WTC11 (cell line): Measurements from ENCODE around the gene ADAM12. TPM values are rescaled to one million over a fixed set of nuclear protein-coding genes. Genes with fewer than 3 reads are reported as not detected.

Source experiments
- ATAC-seq: fragments of 200-7000 bp; cut with Tn5 transposase; 2 replicates; pipeline ENCODE4 v1.10.0; 2021; ENCODE audit warnings: mild to moderate bottlenecking, moderate library complexity
- CTCF ChIA-PET: fragments of 300-600 bp; sonication (Branson Sonifier 250); formaldehyde crosslinking; loops from one replicate; lab custom pipeline; 2021; ENCODE audit warnings: antibody characterized with exemption; lab: Charles Lee
- POLR2A ChIA-PET: fragments of 350-600 bp; sonication (Branson Sonifier 250); formaldehyde crosslinking; loops from one replicate; lab custom pipeline; 2021; ENCODE audit warnings: antibody characterized with exemption; lab: Charles Lee
- DNase-seq: peaks from one replicate; pipeline ENCODE4 v3.0.0; 2021; ENCODE audit warnings: low spot score
- H3K27ac Mint-ChIP-seq: 2 replicates; pipeline ENCODE4 v1.8.0; 2021; ENCODE audit warnings: mixed read lengths
- H3K27me3 Mint-ChIP-seq: 2 replicates; pipeline ENCODE4 v1.8.0; 2021; ENCODE audit warnings: low read depth, mild to moderate bottlenecking, moderate library complexity, mixed read lengths
- H3K36me3 Mint-ChIP-seq: 2 replicates; pipeline ENCODE4 v1.8.0; 2021; ENCODE audit warnings: mixed read lengths
- H3K4me1 Mint-ChIP-seq: 2 replicates; pipeline ENCODE4 v1.8.0; 2022; ENCODE audit warnings: mixed read lengths
- H3K4me3 Mint-ChIP-seq: 2 replicates; pipeline ENCODE4 v1.8.0; 2021; ENCODE audit warnings: mild to moderate bottlenecking, moderate library complexity, mixed read lengths
- H3K9me3 Mint-ChIP-seq: 2 replicates; pipeline ENCODE4 v1.8.0; 2021; ENCODE audit warnings: mixed read lengths
- ARID4B ChIP-seq: sonication (generic); formaldehyde crosslinking; IDR thresholded peaks from 2 replicates; pipeline ENCODE4 v1.8.0; 2023; ENCODE audit warnings: missing genetic modification reagents, mild to moderate bottlenecking, borderline replicate concordance
- CBFB ChIP-seq: sonication (generic); formaldehyde crosslinking; IDR thresholded peaks from 2 replicates; pipeline ENCODE4 v1.8.1; 2022; ENCODE audit warnings: mild to moderate bottlenecking, low read depth, missing genetic modification reagents
- CREM ChIP-seq: sonication (generic); formaldehyde crosslinking; IDR thresholded peaks from 2 replicates; pipeline ENCODE4 v1.8.1; 2022; ENCODE audit warnings: mild to moderate bottlenecking, missing genetic modification reagents, moderate library complexity
- EMX1 ChIP-seq: fragments of 250-450 bp; sonication (Bioruptor Pico); IDR thresholded peaks from 2 replicates; pipeline ENCODE4 v1.8.0; 2021; ENCODE audit warnings: mild to moderate bottlenecking
- FOXJ3 ChIP-seq: sonication (generic); formaldehyde crosslinking; IDR thresholded peaks from 2 replicates; pipeline ENCODE4 v1.9.0; 2021; ENCODE audit warnings: missing genetic modification reagents, mild to moderate bottlenecking, borderline replicate concordance
- GABPB1 ChIP-seq: sonication (generic); formaldehyde crosslinking; IDR thresholded peaks from 2 replicates; pipeline ENCODE4 v1.8.1; 2023; ENCODE audit warnings: mild to moderate bottlenecking, missing genetic modification reagents
- IRF2 ChIP-seq: sonication (generic); formaldehyde crosslinking; IDR thresholded peaks from 2 replicates; pipeline ENCODE4 v1.8.0; 2022; ENCODE audit warnings: low read depth, missing genetic modification reagents, borderline replicate concordance
- JUN ChIP-seq: sonication (generic); formaldehyde crosslinking; IDR thresholded peaks from 2 replicates; pipeline ENCODE4 v1.8.0; 2023; ENCODE audit warnings: mild to moderate bottlenecking, missing genetic modification reagents
- NFYB ChIP-seq: sonication (generic); formaldehyde crosslinking; conservative IDR thresholded peaks from 2 replicates; pipeline ENCODE4 v1.8.0; 2022; ENCODE audit warnings: low read depth, missing genetic modification reagents
- NR2C2 ChIP-seq: sonication (generic); formaldehyde crosslinking; IDR thresholded peaks from 2 replicates; pipeline ENCODE4 v1.8.0; 2022; ENCODE audit warnings: mild to moderate bottlenecking, missing genetic modification reagents
- NR3C1 ChIP-seq: sonication (generic); formaldehyde crosslinking; conservative IDR thresholded peaks from 2 replicates; pipeline ENCODE4 v1.8.1; 2023; ENCODE audit warnings: low read depth, mild to moderate bottlenecking, missing genetic modification reagents
- SMAD4 ChIP-seq: sonication (generic); formaldehyde crosslinking; IDR thresholded peaks from 2 replicates; pipeline ENCODE4 v1.8.0; 2022; ENCODE audit warnings: mild to moderate bottlenecking, missing genetic modification reagents
- TCF7 ChIP-seq: sonication (generic); formaldehyde crosslinking; IDR thresholded peaks from 2 replicates; pipeline ENCODE4 v1.8.0; 2022; ENCODE audit warnings: mild to moderate bottlenecking, low read depth, missing genetic modification reagents, moderate library complexity
- TEAD4 ChIP-seq: sonication (generic); formaldehyde crosslinking; IDR thresholded peaks from 2 replicates; pipeline ENCODE4 v1.8.0; 2022; ENCODE audit warnings: mild to moderate bottlenecking, missing genetic modification reagents
- USF2 ChIP-seq: sonication (generic); formaldehyde crosslinking; IDR thresholded peaks from 2 replicates; pipeline ENCODE4 v1.8.1; 2023; ENCODE audit warnings: mild to moderate bottlenecking, missing genetic modification reagents, moderate library complexity
- ZNF232 ChIP-seq: sonication (generic); formaldehyde crosslinking; IDR thresholded peaks from 2 replicates; pipeline ENCODE4 v1.8.0; 2022; ENCODE audit warnings: mild to moderate bottlenecking, missing genetic modification reagents
- total RNA-seq: library from RNA; stranded (reverse); gene quantifications from 3 replicates; pipeline ENCODE4 v1.2.3, GENCODE V29; 2021
- TF ChIP-seq, protein P1 (sequence below): fragments of 200-600 bp; IDR thresholded peaks from 2 replicates; pipeline ENCODE4 v1.8.0; 2022; ENCODE audit warnings: antibody characterized with exemption
- TF ChIP-seq, protein P2 (sequence below): sonication (generic); formaldehyde crosslinking; IDR thresholded peaks from 2 replicates; pipeline ENCODE4 v1.8.0; 2022; ENCODE audit warnings: mild to moderate bottlenecking, missing genetic modification reagents
- TF ChIP-seq, protein P3 (sequence below): sonication (generic); formaldehyde crosslinking; IDR thresholded peaks from 2 replicates; pipeline ENCODE4 v1.8.0; 2022; ENCODE audit warnings: mild to moderate bottlenecking, missing genetic modification reagents

The ADAM12 gene
- total RNA-seq, 1 experiment from 2014 or later = 0.22 TPM

GRCh38 chr10:126245501-126245900 lies 142.8 kb downstream of the ADAM12 start:
- H3K4me1 Mint-ChIP-seq = peaks cover 6% of the 10 kb centered on the region
- CTCF ChIA-PET = no interaction called here
- TF ChIP-seq NR3C1 (CRISPR knock-in tag) = no peak
- TF ChIP-seq ARID4B = no peak
- TF ChIP-seq TEAD4 (CRISPR knock-in tag) = no peak

GRCh38 chr10:126243971-126244370 lies 144.3 kb downstream of the ADAM12 start:
- no peaks in the 10 kb centered on the region for H3K4me1 Mint-ChIP-seq
- POLR2A ChIA-PET = no interaction called here
- TF ChIP-seq NR2C2 = no peak
- no peak for TF ChIP-seq CREM
- TF ChIP-seq, protein P1, sequence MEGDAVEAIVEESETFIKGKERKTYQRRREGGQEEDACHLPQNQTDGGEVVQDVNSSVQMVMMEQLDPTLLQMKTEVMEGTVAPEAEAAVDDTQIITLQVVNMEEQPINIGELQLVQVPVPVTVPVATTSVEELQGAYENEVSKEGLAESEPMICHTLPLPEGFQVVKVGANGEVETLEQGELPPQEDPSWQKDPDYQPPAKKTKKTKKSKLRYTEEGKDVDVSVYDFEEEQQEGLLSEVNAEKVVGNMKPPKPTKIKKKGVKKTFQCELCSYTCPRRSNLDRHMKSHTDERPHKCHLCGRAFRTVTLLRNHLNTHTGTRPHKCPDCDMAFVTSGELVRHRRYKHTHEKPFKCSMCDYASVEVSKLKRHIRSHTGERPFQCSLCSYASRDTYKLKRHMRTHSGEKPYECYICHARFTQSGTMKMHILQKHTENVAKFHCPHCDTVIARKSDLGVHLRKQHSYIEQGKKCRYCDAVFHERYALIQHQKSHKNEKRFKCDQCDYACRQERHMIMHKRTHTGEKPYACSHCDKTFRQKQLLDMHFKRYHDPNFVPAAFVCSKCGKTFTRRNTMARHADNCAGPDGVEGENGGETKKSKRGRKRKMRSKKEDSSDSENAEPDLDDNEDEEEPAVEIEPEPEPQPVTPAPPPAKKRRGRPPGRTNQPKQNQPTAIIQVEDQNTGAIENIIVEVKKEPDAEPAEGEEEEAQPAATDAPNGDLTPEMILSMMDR = no peak
- TF ChIP-seq, protein P2, sequence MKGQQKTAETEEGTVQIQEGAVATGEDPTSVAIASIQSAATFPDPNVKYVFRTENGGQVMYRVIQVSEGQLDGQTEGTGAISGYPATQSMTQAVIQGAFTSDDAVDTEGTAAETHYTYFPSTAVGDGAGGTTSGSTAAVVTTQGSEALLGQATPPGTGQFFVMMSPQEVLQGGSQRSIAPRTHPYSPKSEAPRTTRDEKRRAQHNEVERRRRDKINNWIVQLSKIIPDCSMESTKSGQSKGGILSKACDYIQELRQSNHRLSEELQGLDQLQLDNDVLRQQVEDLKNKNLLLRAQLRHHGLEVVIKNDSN (CRISPR knock-in tag) = no peak
- no peak for TF ChIP-seq NFYB
- TF ChIP-seq TCF7 (CRISPR knock-in tag) = no peak
- TF ChIP-seq SMAD4 (CRISPR knock-in tag) = no peak
- TF ChIP-seq CBFB = no peak
- TF ChIP-seq GABPB1 = no peak
- TF ChIP-seq USF2 (CRISPR knock-in tag) = no peak
- TF ChIP-seq FOXJ3 (CRISPR knock-in tag) = no peak
- no peak for TF ChIP-seq ZNF232 (CRISPR knock-in tag)
- no peak for TF ChIP-seq EMX1
- no peak for TF ChIP-seq IRF2 (CRISPR knock-in tag)
- TF ChIP-seq, protein P3, sequence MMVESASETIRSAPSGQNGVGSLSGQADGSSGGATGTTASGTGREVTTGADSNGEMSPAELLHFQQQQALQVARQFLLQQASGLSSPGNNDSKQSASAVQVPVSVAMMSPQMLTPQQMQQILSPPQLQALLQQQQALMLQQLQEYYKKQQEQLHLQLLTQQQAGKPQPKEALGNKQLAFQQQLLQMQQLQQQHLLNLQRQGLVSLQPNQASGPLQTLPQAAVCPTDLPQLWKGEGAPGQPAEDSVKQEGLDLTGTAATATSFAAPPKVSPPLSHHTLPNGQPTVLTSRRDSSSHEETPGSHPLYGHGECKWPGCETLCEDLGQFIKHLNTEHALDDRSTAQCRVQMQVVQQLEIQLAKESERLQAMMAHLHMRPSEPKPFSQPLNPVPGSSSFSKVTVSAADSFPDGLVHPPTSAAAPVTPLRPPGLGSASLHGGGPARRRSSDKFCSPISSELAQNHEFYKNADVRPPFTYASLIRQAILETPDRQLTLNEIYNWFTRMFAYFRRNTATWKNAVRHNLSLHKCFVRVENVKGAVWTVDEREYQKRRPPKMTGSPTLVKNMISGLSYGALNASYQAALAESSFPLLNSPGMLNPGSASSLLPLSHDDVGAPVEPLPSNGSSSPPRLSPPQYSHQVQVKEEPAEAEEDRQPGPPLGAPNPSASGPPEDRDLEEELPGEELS (CRISPR knock-in tag) = no peak
- no peak for TF ChIP-seq JUN (CRISPR knock-in tag)
- H3K27ac Mint-ChIP-seq = no peak overlapping the region
- H3K36me3 Mint-ChIP-seq = no peaks in the 10 kb centered on the region
- ATAC-seq (no peak), DNase-seq (no peak)
- CTCF ChIA-PET = no interaction called here
- no peaks in the 10 kb centered on the region; the same call in 1 of the 2 replicates for H3K9me3 Mint-ChIP-seq
- H3K27me3 Mint-ChIP-seq = no peaks in the 10 kb centered on the region
- H3K4me3 Mint-ChIP-seq = no peak overlapping the region

More at GRCh38 chr10:126245501-126245900, 142.8 kb downstream of the ADAM12 start:
- H3K27ac Mint-ChIP-seq = no peak overlapping the region
- DNase-seq (no peak), ATAC-seq (no peak)
- H3K36me3 Mint-ChIP-seq = no peaks in the 10 kb centered on the region
- POLR2A ChIA-PET = no interaction called here
- no peaks in the 10 kb centered on the region; the same call in 1 of the 2 replicates for H3K9me3 Mint-ChIP-seq
- H3K27me3 Mint-ChIP-seq = no peaks in the 10 kb centered on the region
- no peak overlapping the region for H3K4me3 Mint-ChIP-seq
